Left lung (tissue), 10 donors: ENCODE data around the gene KRT33B. TPM values are rescaled to one million over a fixed set of nuclear protein-coding genes. Genes with fewer than 3 reads are reported as not detected.
"Not testable (repeated sequence)": the region's sequence is repeated elsewhere in the genome, so short reads cannot be mapped to it uniquely, and the experiment has no call there.

Experiments used
- ATAC-seq: fragments of 200-7000 bp; cut with Tn5 transposase; one replicate; pipeline ENCODE4 v1.9.1; 2020; ENCODE audit warnings: moderate library complexity
- DNase-seq, 4 donors: peaks; one replicate each; pipeline ENCODE4 v3.0.0-alpha.2; 2013 to 2020
- H3K27ac ChIP-seq, 2 donors: fragments of 200-600 bp; sonication (generic) in 1 of 2; one replicate each; pipeline versions ENCODE4 v1.5.0 to v1.8.0; 2020 to 2021
- H3K27me3 ChIP-seq, 2 donors: fragments of 200-600 bp; sonication (generic) in 1 of 2; one replicate each; pipeline versions ENCODE4 v1.5.0 to v1.8.0; 2020 to 2021
- H3K36me3 ChIP-seq, 2 donors: fragments of 200-600 bp; sonication (generic) in 1 of 2; one replicate each; pipeline versions ENCODE4 v1.5.0 to v1.8.0; 2020 to 2021
- H3K4me1 ChIP-seq, 2 donors: fragments of 200-600 bp; one replicate each; pipeline ENCODE4 v1.8.0; 2021
- H3K4me3 ChIP-seq, 2 donors: fragments of 200-600 bp; sonication (generic) in 1 of 2; one replicate each; pipeline versions ENCODE4 v1.5.0 to v1.8.0; 2020 to 2021; ENCODE audit warnings: mild to moderate bottlenecking in 1 of 2
- H3K9me3 ChIP-seq, 2 donors: fragments of 200-600 bp; sonication (generic) in 1 of 2; one replicate each; pipeline versions ENCODE4 v1.5.0 to v1.8.0; 2020 to 2021
- CTCF ChIP-seq, 2 donors: fragments of 200-600 bp; sonication (generic) in 1 of 2; IDR thresholded peaks; one replicate each; pipeline versions ENCODE4 v1.5.0 to v1.8.0; 2021; ENCODE audit warnings: antibody characterized with exemption in 2 of 2
- intact Hi-C, 2 donors: fragments of 100-400 bp; cut with DNase I; formaldehyde crosslinking; loops; one replicate each; pipeline versions ENCODE4 v1.11.2 to v1.14.2; 2022
- polyA plus RNA-seq, 6 donors: library from polyadenylated mRNA; unstranded; fragments of 120-200 nt; gene quantifications; one replicate each; pipeline ENCODE4 v1.2.1, GENCODE V29; 2013; ENCODE audit not compliant: insufficient read length in 6 of 6
- total RNA-seq, 2 donors: library from RNA; stranded (reverse); fragmentation: NEBNext Ultra II Directional; extraction: Animal tissue kit (Norgen Biotek cat#: 25700); gene quantifications; one replicate each; pipeline ENCODE4 v1.2.1, GENCODE V29; 2021
- donor health status: DM: no; HTN: yes; CAD: no.
- donor health status: DM: no; HTN: no; CAD: no.

Gene KRT33B
- total and polyA plus RNA-seq, 8 donors, result not detected

GRCh38 chr17:41347869-41348760, 21.5 kb downstream of the KRT33B start:
- H3K9me3 ChIP-seq, result no peaks in the 10 kb centered on the region
- TF ChIP-seq CTCF (IDR thresholded peaks at IDR 0.05), result no peak

GRCh38 chr17:41346421-41346820, 23.2 kb downstream of the KRT33B start:
- DNase-seq, intact Hi-C loops, H3K27me3 ChIP-seq, H3K9me3 ChIP-seq, ATAC-seq, H3K4me3 ChIP-seq, H3K4me1 ChIP-seq, H3K27ac ChIP-seq, H3K36me3 ChIP-seq: not testable (repeated sequence)

More at GRCh38 chr17:41347869-41348760, 21.5 kb downstream of the KRT33B start:
- ATAC-seq, result no peak
- no peak for DNase-seq
- H3K4me3 ChIP-seq, result no peak overlapping the region
- no peaks in the 10 kb centered on the region for H3K36me3 ChIP-seq
- intact Hi-C loops, result no loop called here
- no peaks in the 10 kb centered on the region for H3K27me3 ChIP-seq
- no peak overlapping the region for H3K27ac ChIP-seq
- H3K4me1 ChIP-seq, result no peaks in the 10 kb centered on the region

GRCh38 chr17:41345992-41346391, 23.6 kb downstream of the KRT33B start:
- no peak for ATAC-seq
- no peaks in the 10 kb centered on the region for H3K36me3 ChIP-seq
- H3K4me1 ChIP-seq, result no peaks in the 10 kb centered on the region
- intact Hi-C loops, result no loop called here
- DNase-seq, result no peak
- no peak overlapping the region for H3K4me3 ChIP-seq
- peaks cover 0 to 7% of the 10 kb centered on the region in 2 donors for H3K9me3 ChIP-seq
- H3K27me3 ChIP-seq, result no peaks in the 10 kb centered on the region
- no peak for TF ChIP-seq CTCF (IDR thresholded peaks at IDR 0.05)
- no peak overlapping the region for H3K27ac ChIP-seq

GRCh38 chr17:41343029-41343428, 26.6 kb downstream of the KRT33B start:
- H3K4me1 ChIP-seq, result peaks cover 0 to 14% of the 10 kb centered on the region in 2 donors
- ATAC-seq, result no peak
- H3K36me3 ChIP-seq, result no peaks in the 10 kb centered on the region
- intact Hi-C loops, result no loop called here
- TF ChIP-seq CTCF (IDR thresholded peaks at IDR 0.05), result no peak
- peaks cover 0 to 7% of the 10 kb centered on the region in 2 donors for H3K9me3 ChIP-seq
- H3K27ac ChIP-seq, result no peak overlapping the region
- H3K27me3 ChIP-seq, result no peaks in the 10 kb centered on the region
- no peak for DNase-seq
- H3K4me3 ChIP-seq, result no peak overlapping the region

- no peaks in the 10 kb centered on the region for H3K36me3 ChIP-seq
- ATAC-seq (no peak), DNase-seq (no peak)
- H3K4me3 ChIP-seq, result no peak overlapping the region
- H3K27ac ChIP-seq, result no peak overlapping the region
- intact Hi-C loops, result no loop called here
- TF ChIP-seq CTCF (IDR thresholded peaks at IDR 0.05), result no peak
- peaks cover 0 to 14% of the 10 kb centered on the region in 2 donors for H3K4me1 ChIP-seq
- peaks cover 0 to 7% of the 10 kb centered on the region in 2 donors for H3K9me3 ChIP-seq
- no peaks in the 10 kb centered on the region for H3K27me3 ChIP-seq
Observed at GRCh38 chr17:41340934-41341861, 28.4 kb downstream of the KRT33B start.
